ENCODE measurements around the gene HOXA13. TPM values are rescaled to one million over a fixed set of nuclear protein-coding genes. Genes with fewer than 3 reads are reported as not detected.
A peak's percentile ranks its signal among the peaks of the same experiment; 100 is the strongest.

The HOXA13 gene
- total RNA-seq, 1 donor: 8.0 TPM

DNA sequence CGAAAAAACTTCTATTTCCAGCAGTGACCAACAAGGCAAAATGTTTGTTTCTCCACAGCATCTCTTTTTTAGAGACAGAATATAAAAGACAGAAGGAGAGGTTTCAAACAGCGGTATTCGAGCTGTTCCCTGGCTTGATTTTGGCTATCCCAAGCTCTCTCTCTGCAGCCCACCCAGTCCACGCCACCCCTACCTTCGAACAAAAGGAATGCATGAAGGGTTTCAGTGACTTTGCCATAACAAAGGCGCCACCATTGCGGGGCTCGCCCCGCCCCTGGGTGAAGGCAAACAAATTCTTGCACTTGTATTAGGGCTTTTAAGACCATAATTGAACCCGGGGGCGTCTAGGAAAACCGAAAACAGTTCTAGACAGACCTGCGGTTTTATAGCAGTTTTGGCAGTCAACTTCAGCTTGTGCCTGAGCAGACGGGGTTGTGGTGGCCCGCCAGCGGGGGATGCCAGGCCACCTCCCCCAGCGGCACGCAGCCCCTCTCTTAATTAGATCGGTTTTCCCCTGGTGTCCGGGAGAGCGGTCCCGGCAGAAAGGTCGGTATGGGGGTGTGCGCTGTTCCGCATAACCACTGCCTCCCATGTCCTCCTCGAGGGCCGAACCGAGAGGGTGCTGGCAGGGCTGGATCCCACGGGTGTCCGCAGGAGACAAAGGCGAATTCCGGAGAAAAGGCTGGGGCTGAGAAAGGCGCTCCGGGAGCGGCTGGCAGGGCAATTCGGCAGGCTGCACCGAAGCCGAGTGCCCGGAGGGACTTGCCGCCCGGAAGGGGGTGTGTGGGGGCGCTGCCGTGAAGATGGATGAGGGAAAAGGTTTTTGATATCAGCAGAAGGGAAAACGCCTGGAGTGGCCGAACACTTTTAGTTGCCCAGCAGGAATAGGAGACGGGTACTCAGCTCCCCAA is 12.2 kb downstream of the HOXA13 start:
- DNase-seq (ENCODE audit: insufficient read length, low spot score, missing footprints): peak; percentile 94
- Histone ChIP-seq H3K4me2 (ENCODE audit: insufficient read depth, low read length) (peak overlapping the region; percentile 96), H3K36me3 (ENCODE audit: insufficient read depth, low read length) (no peaks in the 10 kb centered on the region), H3K27ac (ENCODE audit: low read depth, low read length) (peak overlapping the region; percentile 95), H3K79me2 (ENCODE audit: insufficient read depth, low read length) (peaks cover 98% of the 10 kb centered on the region), H3K27me3 (ENCODE audit: insufficient read depth, low read length) (no peaks in the 10 kb centered on the region), H3K9me3 (ENCODE audit: low read depth, low read length) (no peaks in the 10 kb centered on the region), H3K4me1 (ENCODE audit: insufficient read depth, low read length) (peaks cover 55% of the 10 kb centered on the region), H3K4me3 (ENCODE audit: insufficient read depth, low read length) (peak overlapping the region; percentile 92), H4K20me1 (ENCODE audit: insufficient read depth, low read length) (no peaks in the 10 kb centered on the region), H2AFZ (ENCODE audit: low read length) (peak overlapping the region; percentile 53)
- TF ChIP-seq, protein P1, sequence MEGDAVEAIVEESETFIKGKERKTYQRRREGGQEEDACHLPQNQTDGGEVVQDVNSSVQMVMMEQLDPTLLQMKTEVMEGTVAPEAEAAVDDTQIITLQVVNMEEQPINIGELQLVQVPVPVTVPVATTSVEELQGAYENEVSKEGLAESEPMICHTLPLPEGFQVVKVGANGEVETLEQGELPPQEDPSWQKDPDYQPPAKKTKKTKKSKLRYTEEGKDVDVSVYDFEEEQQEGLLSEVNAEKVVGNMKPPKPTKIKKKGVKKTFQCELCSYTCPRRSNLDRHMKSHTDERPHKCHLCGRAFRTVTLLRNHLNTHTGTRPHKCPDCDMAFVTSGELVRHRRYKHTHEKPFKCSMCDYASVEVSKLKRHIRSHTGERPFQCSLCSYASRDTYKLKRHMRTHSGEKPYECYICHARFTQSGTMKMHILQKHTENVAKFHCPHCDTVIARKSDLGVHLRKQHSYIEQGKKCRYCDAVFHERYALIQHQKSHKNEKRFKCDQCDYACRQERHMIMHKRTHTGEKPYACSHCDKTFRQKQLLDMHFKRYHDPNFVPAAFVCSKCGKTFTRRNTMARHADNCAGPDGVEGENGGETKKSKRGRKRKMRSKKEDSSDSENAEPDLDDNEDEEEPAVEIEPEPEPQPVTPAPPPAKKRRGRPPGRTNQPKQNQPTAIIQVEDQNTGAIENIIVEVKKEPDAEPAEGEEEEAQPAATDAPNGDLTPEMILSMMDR (IDR thresholded peaks at IDR 0.05; ENCODE audit: extremely low read depth, low read depth, low read length): no peak

DNA sequence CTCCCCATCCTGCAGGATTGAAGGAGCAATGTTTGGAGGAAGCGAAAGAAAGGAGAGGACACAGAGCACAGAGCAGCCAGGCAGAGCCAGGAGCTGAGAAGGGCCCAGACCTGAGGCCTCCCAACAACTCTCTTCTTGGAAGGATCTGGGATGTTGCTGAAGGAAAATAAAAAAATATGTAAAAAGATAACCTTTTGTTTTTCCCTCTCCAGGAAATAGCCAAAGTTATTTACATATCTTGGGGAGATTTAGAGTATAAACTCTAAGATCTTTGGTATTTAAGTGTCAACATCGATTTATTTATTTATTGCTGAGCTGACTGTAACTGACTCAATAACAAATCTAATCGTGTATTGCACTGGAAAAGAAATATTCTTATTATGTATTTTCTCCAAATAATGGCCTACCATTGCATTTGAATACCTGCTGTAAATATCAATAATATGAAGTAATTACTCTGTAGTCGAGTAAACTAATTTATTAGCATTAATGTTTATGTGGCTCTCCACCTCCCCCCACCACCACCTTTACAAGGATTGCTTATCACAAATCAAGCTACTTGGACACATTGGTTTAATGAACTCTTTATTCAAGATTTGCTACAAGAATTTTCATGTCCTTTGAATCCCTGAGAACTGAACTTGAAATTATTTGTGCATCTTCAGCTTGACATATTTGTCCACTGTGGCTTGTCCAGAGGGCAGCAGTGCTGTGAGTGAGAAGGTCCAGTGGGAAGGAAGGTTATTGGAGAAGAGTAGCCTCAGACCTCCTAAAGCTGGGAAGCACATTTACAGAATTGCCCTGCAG is 13.0 kb downstream of the HOXA13 start:
- Histone ChIP-seq H3K36me3 (ENCODE audit: insufficient read depth, low read length) (peaks cover 8% of the 10 kb centered on the region), H2AFZ (ENCODE audit: low read length) (no peak overlapping the region), H3K79me2 (ENCODE audit: insufficient read depth, low read length) (peaks cover 98% of the 10 kb centered on the region), H3K4me3 (ENCODE audit: insufficient read depth, low read length) (peak overlapping the region; percentile 92), H3K4me1 (ENCODE audit: insufficient read depth, low read length) (peaks cover 63% of the 10 kb centered on the region), H3K4me2 (ENCODE audit: insufficient read depth, low read length) (peak overlapping the region; percentile 96), H4K20me1 (ENCODE audit: insufficient read depth, low read length) (no peaks in the 10 kb centered on the region), H3K9me3 (ENCODE audit: low read depth, low read length) (no peaks in the 10 kb centered on the region), H3K27ac (ENCODE audit: low read depth, low read length) (peak overlapping the region; percentile 95), H3K27me3 (ENCODE audit: insufficient read depth, low read length) (no peaks in the 10 kb centered on the region)
- DNase-seq (ENCODE audit: insufficient read length, low spot score, missing footprints): no peak
- TF ChIP-seq, protein P1 (IDR thresholded peaks at IDR 0.05; ENCODE audit: extremely low read depth, low read depth, low read length): no peak

DNA sequence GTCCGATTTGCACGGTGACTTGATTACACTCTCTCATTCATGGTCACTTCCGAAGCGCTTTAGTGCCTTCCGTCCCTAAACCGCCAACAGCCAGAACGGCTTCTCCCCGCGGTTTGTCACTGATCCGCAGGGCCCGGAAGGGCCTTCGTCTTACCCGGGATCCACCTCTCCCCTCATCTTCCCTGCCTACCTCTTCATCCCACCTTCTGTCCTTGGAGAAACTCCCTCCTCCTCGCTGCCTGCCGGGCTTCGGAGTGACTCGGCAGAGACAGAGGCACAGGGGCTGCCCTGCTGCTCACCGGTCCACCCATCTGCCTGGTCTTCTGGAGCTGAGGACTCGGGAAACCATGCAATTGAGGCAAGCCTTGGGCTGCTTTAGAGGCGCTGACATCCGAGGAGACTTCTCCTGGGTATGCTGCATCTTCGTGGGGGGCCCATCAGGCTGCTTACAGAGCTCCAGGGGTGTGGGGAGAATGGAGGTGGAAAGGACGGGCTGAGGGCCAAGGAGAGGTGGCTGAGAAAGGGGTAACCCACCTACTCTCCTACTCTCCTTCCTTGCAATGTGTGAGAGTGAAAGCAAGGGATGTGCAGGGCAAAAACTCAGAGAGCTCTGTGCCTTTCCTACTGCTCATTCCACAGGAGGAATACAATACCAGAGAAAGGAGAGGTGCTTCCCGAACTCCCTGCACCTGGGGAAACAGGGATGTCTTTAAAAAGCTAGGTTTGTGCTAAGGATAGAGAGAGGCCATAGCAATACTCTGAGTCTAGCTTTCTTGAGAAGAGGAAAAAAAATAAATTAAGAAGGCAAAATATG is 13.8 kb downstream of the HOXA13 start:
- Histone ChIP-seq H3K4me2 (ENCODE audit: insufficient read depth, low read length) (peak overlapping the region; percentile 96), H3K4me1 (ENCODE audit: insufficient read depth, low read length) (peaks cover 64% of the 10 kb centered on the region), H3K27me3 (ENCODE audit: insufficient read depth, low read length) (no peaks in the 10 kb centered on the region), H4K20me1 (ENCODE audit: insufficient read depth, low read length) (no peaks in the 10 kb centered on the region), H2AFZ (ENCODE audit: low read length) (peak overlapping the region; percentile 71), H3K4me3 (ENCODE audit: insufficient read depth, low read length) (peak overlapping the region; percentile 92), H3K36me3 (ENCODE audit: insufficient read depth, low read length) (peaks cover 8% of the 10 kb centered on the region), H3K9me3 (ENCODE audit: low read depth, low read length) (no peaks in the 10 kb centered on the region), H3K27ac (ENCODE audit: low read depth, low read length) (peak overlapping the region; percentile 95), H3K79me2 (ENCODE audit: insufficient read depth, low read length) (peaks cover 97% of the 10 kb centered on the region)
- TF ChIP-seq, protein P1 (IDR thresholded peaks at IDR 0.05; ENCODE audit: extremely low read depth, low read depth, low read length): no peak
- DNase-seq (ENCODE audit: insufficient read length, low spot score, missing footprints): peak; percentile 88

Data from osteoblast (primary cell).